A549 treated with AZD9567 at 1 μM for 4 hours (cell line): ENCODE measurements around the gene CUEDC2. TPM values are rescaled to one million over a fixed set of nuclear protein-coding genes. Genes with fewer than 3 reads are reported as not detected.

Source experiments
- total RNA-seq: library from RNA; stranded (reverse); fragments of 200-300 nt; extraction: Qiagen RNA extraction; gene quantifications from 5 replicates; pipeline ENCODE4 v1.2.3, GENCODE V29; 2022; ENCODE audit not compliant: insufficient read depth

CUEDC2 gene, protein sequence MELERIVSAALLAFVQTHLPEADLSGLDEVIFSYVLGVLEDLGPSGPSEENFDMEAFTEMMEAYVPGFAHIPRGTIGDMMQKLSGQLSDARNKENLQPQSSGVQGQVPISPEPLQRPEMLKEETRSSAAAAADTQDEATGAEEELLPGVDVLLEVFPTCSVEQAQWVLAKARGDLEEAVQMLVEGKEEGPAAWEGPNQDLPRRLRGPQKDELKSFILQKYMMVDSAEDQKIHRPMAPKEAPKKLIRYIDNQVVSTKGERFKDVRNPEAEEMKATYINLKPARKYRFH
- 53.9 to 67.4 TPM (median 66.5 TPM) in 5 replicates for total RNA-seq

DNA sequence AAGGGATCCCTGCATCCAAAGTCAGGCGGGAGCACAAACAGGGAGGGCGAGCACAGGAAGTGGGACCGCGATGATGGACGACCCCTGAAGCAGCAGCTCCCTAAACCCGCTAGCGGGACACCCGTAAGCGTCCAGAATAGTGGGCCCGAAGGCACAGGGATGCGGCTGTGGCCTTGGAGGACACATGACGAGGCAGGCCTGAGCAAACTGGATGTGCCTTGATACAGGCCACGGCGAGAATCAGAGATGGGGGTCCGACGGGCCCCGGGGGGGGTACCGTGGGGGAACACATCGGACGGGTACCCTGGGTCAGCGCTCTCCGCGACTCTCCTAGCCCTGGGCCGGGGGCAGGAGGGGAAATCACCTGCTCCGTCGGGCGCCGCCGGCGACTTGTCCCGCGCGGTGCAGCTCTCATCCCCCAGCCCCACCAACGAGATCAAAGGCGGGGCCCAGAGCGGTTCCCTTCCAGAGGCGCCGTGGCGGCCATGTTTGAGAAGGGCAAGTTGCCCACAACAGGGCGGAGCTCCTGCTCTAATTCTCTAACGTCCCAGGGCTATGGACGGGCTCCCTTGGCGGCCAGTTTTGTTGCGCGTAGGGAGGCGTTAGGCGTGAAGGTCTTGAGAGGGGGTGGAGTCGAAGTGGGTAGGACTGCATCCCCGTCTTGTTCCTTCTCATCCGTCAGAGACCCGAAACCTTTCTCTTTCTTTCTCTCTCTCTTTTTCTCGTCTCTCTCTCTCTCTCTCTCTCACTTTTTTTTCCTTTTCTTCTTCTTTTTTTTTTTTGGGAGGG lies at the start of gene CUEDC2:
TSS of gene CUEDC2 (minus strand) at position 413 of the 789 bp plus-strand sequence. CDS start 7,386 bp downstream, outside the sequence.

DNA sequence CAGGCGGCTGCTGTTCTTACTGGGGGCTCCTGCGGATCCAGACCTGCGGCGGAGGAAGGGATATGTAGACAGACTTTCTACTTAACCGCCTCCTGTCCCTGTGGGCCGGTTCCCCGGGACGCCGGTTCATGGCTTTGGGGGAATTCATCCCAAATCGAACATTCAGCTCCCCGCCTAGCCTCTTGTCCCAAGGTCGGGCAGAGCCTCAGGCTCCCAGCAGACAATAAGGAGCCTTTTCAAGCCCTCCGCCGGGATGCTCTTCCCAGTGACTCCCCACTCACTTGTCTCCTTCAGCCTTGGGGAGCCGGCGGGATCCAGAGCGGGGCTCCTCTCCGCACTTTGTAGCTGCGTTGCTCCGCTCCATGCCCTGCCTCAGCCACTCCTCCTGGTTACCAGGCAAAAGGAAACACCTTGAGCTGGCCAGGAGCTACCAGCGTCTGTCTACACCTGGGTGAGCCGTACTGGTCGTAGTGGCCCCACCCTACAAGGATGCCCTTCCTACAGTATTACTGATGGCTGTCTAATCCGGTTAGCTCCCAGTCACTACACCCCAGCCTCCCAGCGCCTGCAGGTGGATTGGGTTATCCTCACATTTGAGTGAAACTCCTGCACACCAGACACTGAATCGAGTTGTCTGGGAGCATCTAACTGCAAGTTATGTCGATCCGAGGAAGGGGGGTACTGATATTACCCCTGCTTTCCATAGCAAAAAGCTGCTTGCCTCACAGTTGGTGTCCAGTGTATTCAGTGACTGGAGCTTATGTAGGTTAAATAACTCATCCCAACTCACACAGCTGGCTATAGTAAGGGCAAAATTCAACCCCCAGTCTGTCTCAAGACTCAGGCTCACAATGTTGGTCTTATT lies 19.0 kb upstream of the CUEDC2 start, which contains the start of gene C10orf95:
TSS of gene C10orf95 (minus strand) at position 439 of the 865 bp plus-strand sequence. CDS start 450 bp downstream, outside the sequence.

DNA sequence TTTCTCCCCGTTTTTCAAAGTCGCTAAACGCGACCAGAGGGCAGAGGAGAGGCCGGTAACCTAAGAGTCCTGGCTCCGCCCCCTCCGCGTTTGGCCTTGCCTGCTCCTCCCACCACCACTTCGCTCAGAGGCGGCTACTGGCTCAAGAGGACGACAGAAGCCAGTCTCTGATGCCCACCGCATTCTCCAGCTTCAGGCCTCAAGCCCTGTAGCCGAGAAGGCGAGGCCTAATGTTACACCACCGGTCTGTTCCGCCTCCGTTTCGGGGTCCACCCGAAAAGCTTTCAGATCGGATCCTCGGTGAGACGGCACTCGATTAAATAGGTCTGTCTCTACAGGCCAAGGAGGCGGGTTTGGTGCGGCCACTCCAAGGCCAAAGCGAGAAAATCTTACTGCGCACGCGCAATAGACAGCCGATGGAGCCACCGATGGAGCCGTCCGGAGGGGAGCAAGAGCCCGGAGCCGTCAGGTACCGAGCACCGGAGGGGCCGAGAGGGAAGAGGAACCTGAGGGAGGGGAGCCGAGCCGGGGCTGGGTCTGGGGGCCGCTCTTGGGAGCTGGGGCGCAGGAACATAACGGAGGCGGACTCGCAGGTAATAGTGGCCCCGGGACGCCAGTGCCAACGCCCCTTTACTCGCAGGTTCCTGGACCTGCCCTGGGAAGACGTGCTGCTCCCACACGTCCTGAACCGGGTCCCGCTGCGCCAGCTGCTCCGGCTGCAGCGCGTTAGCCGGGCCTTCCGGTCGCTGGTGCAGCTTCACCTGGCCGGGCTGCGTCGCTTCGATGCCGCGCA lies 11.5 kb downstream of the CUEDC2 start, which contains the start of gene FBXL15:
TSS of gene FBXL15 (plus strand) at position 123 of the 793 bp plus-strand sequence. CDS start at position 417, 294 bp downstream.

DNA sequence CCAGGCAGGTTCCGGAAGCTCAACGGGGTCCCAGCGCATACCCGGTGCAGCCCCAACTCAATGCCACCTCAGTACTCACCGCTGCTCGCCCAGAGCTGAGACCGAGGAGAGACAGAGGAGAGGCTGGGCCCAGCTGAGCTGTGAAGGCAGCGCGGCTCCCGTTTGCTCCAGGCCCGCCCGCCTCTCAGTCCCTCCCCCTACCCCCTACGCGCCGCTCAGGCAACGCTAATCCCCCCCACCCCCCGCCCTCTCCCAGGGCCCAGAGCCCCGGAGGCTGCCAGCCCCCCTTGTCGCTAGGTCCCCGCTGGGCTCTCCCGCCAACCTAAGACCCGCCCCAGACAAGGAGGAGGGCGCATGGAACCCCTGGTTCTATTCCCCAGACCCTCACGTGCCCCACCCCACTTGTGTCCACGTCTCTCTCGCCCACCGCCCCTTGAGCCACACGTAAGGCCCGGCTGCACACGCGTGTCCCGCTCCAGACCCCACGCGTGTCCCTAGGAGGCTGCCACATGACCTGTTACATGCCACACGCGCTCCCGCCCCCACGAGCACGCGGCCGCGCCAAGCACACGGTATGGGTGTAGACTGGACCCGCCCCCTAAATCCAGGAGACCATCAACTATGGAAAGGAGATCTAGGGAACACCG lies 13.6 kb downstream of the CUEDC2 start, which contains the start of gene PSD:
TSS of gene PSD (minus strand) at position 164 of the 647 bp plus-strand sequence. CDS start 1,747 bp downstream, outside the sequence.

DNA sequence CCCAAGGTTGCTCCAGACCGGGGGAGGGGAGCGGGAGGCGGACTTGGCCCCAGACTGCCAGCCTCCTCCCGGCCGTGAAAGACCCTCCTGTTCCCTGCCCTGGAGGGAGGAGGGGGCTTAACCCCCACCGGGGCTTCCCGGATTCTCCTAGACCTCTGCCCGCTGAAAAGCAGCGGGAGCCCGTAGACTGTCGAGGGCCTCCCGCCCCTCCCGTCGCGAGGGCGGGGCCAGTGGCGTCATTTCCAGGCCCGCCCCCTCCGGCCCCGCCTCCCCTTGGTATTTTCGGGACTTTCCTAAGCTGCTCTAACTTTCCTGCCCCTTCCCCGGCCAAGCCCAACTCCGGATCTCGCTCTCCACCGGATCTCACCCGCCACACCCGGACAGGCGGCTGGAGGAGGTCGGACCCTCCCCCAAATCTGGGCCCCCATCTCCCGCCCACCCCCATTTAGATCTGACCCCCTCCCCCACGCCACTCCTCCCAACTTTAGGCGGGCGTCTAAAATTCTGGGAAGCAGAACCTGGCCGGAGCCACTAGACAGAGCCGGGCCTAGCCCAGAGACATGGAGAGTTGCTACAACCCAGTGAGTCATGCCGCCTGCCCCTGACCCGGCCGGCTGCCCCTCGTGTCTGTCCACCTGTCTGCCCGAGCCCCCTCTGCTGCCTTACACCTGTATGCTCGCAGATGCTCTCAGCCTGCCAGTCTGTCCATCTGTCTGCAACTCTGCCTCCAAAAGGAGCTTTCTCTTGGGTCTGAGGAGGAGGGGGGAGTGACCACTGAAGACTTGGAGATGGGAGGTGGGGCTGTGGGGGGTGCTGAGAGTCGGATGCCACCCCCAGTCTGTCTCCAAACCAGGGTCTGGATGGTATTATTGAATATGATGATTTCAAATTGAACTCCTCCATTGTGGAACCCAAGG lies 36.7 kb downstream of the CUEDC2 start, which contains the start of gene NFKB2:
TSS of gene NFKB2 (plus strand) at position 306 of the 917 bp plus-strand sequence. CDS start at position 561, 255 bp downstream.

Other genes with a start within 250 kb of the CUEDC2 start
- gene ELOVL3, start 206.3 kb downstream of the CUEDC2 start, total RNA-seq = 0.31 to 1.5 TPM (median 0.42 TPM) in 5 replicates
- 0.35 to 0.70 TPM (median 0.63 TPM) in 4 of 5 replicates, not detected in the other for gene PITX3, start 191.1 kb downstream of the CUEDC2 start, total RNA-seq
- gene GBF1, start 187.0 kb downstream of the CUEDC2 start, total RNA-seq = 23.9 to 28.6 TPM (median 27.0 TPM) in 5 replicates
- gene NFKB2, start 36.9 kb downstream of the CUEDC2 start, total RNA-seq = 41.6 to 72.1 TPM (median 51.9 TPM) in 5 replicates
- 0.43 to 0.81 TPM (median 0.68 TPM) in 4 of 5 replicates, not detected in the other for gene PSD, start 13.8 kb downstream of the CUEDC2 start, total RNA-seq
- 4.8 to 11.7 TPM (median 11.0 TPM) in 5 replicates for gene FBXL15, start 11.7 kb downstream of the CUEDC2 start, total RNA-seq
- 0.05 to 0.15 TPM (median 0.09 TPM) in 3 of 5 replicates, not detected in the others for gene C10orf95, start 19.0 kb upstream of the CUEDC2 start, total RNA-seq
- gene ACTR1A, start 70.1 kb upstream of the CUEDC2 start, total RNA-seq = 85.2 to 107 TPM (median 93.5 TPM) in 5 replicates
- gene SUFU, start 71.4 kb upstream of the CUEDC2 start, total RNA-seq = 5.0 to 8.4 TPM (median 7.5 TPM) in 5 replicates
- 36.2 to 41.8 TPM (median 38.8 TPM) in 5 replicates for gene TRIM8, start 211.9 kb upstream of the CUEDC2 start, total RNA-seq